Bronchial epithelial cell (primary cell): ENCODE measurements around the gene ATP8B2. TPM values are rescaled to one million over a fixed set of nuclear protein-coding genes. Genes with fewer than 3 reads are reported as not detected.
"Not testable (repeated sequence)": the region's sequence is repeated elsewhere in the genome, so short reads cannot be mapped to it uniquely, and the experiment has no call there.

Experiments used
- DNase-seq: peaks from one replicate; pipeline ENCODE4 v3.0.0-alpha.2; 2010; ENCODE audit warnings: low read depth
- FAIRE-seq: peaks from 2 replicates; lab custom pipeline; 2011; peaks lifted over from hg19 to GRCh38; lab: Jason Lieb, UNC
- H3K27me3 ChIP-seq: 2 replicates; pipeline ENCODE4 v1.5.1; 2011; ENCODE audit warnings: low read length; ENCODE audit not compliant: control insufficient read depth, insufficient read depth
- H3K36me3 ChIP-seq: 2 replicates; pipeline ENCODE4 v1.5.1; 2011; ENCODE audit warnings: low read length; ENCODE audit not compliant: control insufficient read depth, insufficient read depth
- H3K4me3 ChIP-seq: 2 replicates; pipeline ENCODE4 v1.5.1; 2011; ENCODE audit warnings: mild to moderate bottlenecking, low read depth, low read length, control low read depth
- total RNA-seq: library from RNA; depleted of rRNA; stranded (reverse); fragments of >200 nt; gene quantifications from 2 replicates; pipeline ENCODE4 v1.2.1, GENCODE V29; 2014
- TF ChIP-seq, protein P1 (sequence below): IDR thresholded peaks from 2 replicates; pipeline ENCODE4 v1.5.1; 2011; ENCODE audit warnings: mild to moderate bottlenecking, moderate library complexity, low read length, control low read depth, inconsistent platforms; ENCODE audit not compliant: insufficient read depth, severe bottlenecking

Gene ATP8B2
- total RNA-seq, 1 donor from 2014 or later, result 15.5 TPM

DNA sequence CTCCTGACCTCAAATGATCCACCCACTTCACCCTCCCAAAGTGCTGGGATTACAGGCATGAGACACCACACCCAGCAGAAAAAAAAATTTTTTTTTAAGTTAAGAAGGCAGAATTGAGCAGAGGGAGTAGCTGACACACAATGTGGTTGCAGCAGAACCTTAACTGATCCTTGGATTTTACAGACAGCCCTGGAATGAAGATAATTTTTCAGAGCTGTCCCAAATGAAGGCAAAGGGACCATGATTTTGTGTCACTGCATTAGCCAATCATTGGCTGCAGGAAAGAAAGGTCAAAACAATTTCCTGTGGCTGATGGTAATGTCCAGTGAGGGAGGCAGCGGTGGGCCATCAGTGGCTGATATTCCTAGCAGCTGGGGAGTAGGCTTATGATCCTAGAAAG lies 23.7 kb upstream of the ATP8B2 start:
- FAIRE-seq (no peak), DNase-seq (no peak)
- Histone ChIP-seq H3K27me3 (no peaks in the 10 kb centered on the region), H3K36me3 (no peaks in the 10 kb centered on the region), H3K4me3 (no peak overlapping the region)
- TF ChIP-seq, protein P1, sequence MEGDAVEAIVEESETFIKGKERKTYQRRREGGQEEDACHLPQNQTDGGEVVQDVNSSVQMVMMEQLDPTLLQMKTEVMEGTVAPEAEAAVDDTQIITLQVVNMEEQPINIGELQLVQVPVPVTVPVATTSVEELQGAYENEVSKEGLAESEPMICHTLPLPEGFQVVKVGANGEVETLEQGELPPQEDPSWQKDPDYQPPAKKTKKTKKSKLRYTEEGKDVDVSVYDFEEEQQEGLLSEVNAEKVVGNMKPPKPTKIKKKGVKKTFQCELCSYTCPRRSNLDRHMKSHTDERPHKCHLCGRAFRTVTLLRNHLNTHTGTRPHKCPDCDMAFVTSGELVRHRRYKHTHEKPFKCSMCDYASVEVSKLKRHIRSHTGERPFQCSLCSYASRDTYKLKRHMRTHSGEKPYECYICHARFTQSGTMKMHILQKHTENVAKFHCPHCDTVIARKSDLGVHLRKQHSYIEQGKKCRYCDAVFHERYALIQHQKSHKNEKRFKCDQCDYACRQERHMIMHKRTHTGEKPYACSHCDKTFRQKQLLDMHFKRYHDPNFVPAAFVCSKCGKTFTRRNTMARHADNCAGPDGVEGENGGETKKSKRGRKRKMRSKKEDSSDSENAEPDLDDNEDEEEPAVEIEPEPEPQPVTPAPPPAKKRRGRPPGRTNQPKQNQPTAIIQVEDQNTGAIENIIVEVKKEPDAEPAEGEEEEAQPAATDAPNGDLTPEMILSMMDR, result no peak

DNA sequence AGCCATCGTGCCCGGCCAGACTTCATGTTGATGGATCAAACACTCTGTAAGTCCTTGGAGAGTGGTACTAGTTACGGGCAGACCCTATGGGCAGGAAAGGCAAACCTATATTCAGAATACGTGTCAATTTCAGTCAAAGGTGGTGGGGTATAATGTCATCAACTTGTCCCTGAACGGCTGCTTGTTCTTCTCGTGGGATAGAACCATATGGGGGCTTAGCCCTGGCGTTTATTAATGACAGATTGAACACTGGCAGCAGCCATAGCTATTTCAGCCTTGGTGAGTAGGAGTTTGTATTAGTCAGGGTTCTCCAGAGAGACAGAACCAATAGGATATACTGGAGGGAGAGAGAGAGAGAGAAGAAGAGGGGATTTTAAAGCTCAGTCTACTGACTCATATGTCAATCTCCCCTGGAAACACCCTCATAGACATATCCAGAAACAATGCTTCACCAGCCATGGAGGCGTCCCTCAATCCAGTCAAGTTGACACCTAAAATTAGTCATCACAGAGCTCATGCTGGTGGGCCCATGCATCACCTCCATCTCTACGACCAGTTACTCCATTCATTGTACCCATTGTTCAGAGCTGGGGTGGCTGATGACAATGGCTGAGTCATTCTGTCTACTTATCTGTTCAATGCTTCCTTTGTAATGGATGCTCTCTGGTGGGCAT lies 20.5 kb upstream of the ATP8B2 start:
- H3K27me3 ChIP-seq, result no peaks in the 10 kb centered on the region
- peak; percentile 48 for DNase-seq
- FAIRE-seq, result no peak

DNA sequence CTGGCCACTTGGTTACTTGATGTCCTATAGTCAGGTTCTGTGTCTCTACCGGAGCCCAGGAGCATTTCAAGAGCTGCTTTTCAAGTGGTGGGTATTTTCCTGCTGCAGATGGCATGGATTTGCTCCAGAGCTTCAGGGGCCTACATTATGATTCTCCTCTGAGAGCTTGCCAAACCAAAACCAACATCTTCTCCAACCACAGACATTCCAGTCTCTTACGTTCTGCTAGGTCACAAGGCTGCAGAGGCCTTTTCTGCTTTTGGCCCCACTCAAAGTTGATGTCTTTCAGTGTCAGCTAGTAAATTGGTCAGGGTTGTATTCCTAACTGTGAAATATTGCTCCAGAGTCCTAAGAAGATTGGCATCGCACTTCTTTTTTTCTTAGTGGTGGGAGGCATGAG lies 19.2 kb upstream of the ATP8B2 start:
- H3K36me3 ChIP-seq, result no peaks in the 10 kb centered on the region
- DNase-seq, result no peak
- FAIRE-seq, result no peak
- H3K27me3 ChIP-seq, result no peaks in the 10 kb centered on the region
- H3K4me3 ChIP-seq, result no peak overlapping the region
- TF ChIP-seq, protein P1, result no peak

More for the DNA sequence above, 20.5 kb upstream of the ATP8B2 start:
- no peak overlapping the region for H3K4me3 ChIP-seq
- H3K36me3 ChIP-seq, result no peaks in the 10 kb centered on the region
- TF ChIP-seq, protein P1, result no peak

DNA sequence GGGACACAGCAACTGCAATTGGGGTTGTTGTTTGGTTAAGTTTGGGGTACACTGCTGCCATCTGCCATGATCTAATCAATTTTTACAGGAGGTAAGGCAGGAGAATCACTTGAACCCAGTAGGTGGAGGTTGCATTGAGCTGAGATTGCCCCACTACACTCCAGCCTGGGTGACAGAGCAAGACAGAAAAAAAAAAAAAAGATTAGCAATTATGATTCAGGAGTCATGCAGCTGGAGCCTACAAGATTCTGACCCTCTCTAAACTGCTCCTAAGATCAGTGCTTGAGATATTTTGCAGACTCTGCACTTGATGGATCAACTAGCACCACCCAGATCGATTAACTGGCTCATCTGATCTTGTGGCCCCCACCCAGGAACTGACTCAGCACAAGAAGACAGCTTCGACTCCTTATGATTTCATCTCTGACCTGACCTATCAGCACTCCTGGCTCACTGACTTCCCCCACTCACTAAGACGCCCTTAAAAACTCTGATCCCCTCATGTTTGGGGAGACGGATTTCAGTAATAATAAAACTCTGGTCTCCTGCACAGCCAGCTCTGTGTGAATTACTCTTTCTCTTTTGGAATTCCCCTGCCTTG lies 17.6 kb upstream of the ATP8B2 start:
- not testable (repeated sequence) for H3K4me3 ChIP-seq, H3K36me3 ChIP-seq, FAIRE-seq, H3K27me3 ChIP-seq
- DNase-seq, result peak; percentile 17

DNA sequence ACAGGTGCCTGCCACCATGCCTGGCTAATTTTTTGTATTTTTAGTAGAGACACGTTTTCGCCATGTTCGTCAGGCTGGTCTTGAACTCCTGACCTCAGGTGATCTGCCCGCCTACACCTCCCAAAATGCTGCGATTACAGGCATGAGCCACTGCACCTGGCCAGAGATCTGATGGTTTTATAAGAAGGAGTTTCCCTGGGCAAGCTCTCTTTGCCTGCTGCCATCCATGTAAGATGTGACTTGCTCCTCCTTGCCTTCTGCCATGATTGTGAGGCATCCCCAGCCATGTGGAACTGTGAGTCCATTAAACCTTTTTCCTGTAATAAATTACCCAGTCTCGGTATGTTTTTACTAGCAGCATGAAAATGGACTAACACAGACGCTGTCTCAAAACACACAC lies 16.2 kb upstream of the ATP8B2 start:
- not testable (repeated sequence) for H3K27me3 ChIP-seq, FAIRE-seq, H3K36me3 ChIP-seq, DNase-seq, H3K4me3 ChIP-seq

DNA sequence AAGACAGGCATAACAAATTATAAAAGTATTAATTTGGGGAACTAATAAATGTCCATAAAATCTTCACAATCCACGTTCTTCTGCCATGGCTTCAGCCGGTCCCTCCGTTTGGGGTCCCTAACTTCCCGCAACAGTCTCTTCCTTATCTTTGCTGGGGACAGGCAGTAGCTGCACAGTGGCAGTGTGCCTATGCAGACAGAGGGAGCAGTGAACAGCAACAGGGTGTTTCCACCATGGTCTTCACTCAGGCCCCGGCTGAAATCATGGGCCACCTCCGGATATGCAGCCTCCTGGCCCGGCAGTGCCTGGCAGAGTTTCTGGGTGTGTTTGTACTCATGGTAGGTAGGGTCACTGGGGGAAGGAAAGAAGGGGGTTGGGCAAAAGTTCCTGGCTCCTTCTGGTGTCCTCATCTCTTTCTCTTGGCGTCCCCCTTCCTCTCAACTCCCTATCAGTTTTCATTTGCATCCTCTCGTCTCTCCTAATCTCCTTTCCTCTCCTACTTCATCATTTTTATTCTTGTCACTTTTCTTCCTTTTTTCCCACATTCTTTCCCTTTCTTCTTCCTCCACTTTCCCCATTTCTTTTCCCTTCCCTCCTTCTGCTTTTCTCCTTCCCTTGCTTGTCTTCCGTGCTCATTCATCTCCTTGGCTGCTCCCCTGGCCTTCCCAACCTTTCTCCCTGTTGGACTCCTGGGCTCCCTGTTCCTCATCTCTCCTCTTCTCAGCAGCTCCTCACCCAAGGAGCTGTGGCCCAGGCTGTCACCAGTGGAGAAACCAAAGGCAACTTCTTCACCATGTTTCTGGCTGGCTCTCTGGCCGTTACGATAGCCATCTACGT lies 12.9 kb upstream of the ATP8B2 start:
- H3K4me3 ChIP-seq, DNase-seq, H3K27me3 ChIP-seq, H3K36me3 ChIP-seq: not testable (repeated sequence)
- FAIRE-seq, result peak; percentile 93

DNA sequence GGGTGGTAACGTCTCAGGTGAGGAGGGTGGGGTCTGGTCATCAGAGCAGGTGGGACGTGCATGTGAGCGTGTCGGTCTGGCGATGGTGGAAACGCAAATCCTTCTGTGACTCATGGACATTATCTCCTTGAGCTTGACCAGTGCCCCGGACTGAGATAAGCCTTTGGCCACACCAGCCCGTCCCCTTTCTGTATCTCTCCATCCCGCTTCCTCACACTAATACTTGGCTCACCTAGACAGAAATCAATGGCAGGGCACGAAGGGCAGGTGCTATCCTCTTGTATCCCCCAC lies 12.3 kb upstream of the ATP8B2 start:
- TF ChIP-seq, protein P1, result no peak
- DNase-seq (no peak), FAIRE-seq (no peak)
- Histone ChIP-seq H3K36me3 (no peaks in the 10 kb centered on the region), H3K27me3 (no peaks in the 10 kb centered on the region), H3K4me3 (no peak overlapping the region)

DNA sequence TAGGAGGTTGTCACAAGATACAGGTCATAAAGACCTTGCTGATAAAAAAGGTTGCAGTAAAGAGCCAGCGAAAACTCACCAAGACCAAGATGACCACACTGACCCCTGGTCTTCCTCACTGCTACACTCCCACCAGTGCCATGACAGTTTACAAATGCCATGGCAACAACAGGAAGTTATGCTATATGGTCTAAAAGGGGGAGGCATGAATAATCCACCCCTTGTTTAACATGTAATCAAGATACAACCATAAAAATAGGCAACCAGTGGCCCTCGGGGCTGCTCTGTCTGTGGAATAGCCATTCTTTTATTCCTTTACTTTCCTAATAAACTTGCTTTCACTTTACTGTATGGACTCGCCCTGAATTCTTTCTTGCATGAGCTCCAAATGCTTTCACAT lies 11.1 kb upstream of the ATP8B2 start:
- not testable (repeated sequence) for FAIRE-seq, H3K36me3 ChIP-seq

More for the DNA sequence above, 11.1 kb upstream of the ATP8B2 start:
- H3K27me3 ChIP-seq, DNase-seq, H3K4me3 ChIP-seq: not testable (repeated sequence)
